Measurements from ENCODE around the gene GFM1. TPM values are rescaled to one million over a fixed set of nuclear protein-coding genes. Genes with fewer than 3 reads are reported as not detected.
A peak's percentile ranks its signal among the peaks of the same experiment; 100 is the strongest.

Gene GFM1
- total RNA-seq, 4 donors from 2014 or later, result 62.3 to 96.1 (median 66.1) TPM

GRCh38 chr3:158663246-158663645, 18.9 kb downstream of the GFM1 start:
- no peaks in the 10 kb centered on the region for H3K4me1 ChIP-seq
- 89 to 97% methylated on average over 1 of the region's 1 CpG for WGBS, 2 donors
- DNase-seq, result no peak
- intact Hi-C loops (cut with DNase I), result no loop called here
- H3K36me3 ChIP-seq, result peaks cover 13 to 26% of the 10 kb centered on the region in 2 donors
- no peaks in the 10 kb centered on the region for H3K27me3 ChIP-seq
- H3K27ac ChIP-seq, result no peak overlapping the region
- no peak overlapping the region for H3K4me3 ChIP-seq (replicated peaks in 1 of 3)
- TF ChIP-seq CTCF (IDR thresholded peaks at IDR 0.05) (no peak), POLR2A (IDR thresholded peaks at IDR 0.05) (no peak)
- H3K9me3 ChIP-seq, result no peaks in the 10 kb centered on the region

DNA sequence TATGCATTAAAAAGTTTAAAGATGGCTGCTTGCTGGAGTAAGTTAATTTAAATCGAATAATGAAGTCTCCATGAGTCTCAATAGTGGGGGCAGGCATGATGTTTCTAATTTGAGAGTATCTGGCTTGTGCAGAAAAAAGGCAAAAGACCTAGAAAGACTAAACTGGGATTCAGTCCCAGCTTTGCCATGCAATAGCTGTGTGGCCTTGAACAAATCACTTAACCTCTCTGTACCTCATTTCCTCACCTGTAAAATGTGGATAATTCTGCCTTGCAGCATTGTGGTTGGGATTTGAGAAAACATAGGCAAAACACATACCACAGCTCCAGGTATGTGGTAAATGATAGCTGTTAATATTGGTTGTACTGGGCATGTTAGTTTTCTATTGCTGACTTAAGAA, 19.5 kb downstream of the GFM1 start:
- intact Hi-C loops (cut with DNase I), result no loop called here

DNA sequence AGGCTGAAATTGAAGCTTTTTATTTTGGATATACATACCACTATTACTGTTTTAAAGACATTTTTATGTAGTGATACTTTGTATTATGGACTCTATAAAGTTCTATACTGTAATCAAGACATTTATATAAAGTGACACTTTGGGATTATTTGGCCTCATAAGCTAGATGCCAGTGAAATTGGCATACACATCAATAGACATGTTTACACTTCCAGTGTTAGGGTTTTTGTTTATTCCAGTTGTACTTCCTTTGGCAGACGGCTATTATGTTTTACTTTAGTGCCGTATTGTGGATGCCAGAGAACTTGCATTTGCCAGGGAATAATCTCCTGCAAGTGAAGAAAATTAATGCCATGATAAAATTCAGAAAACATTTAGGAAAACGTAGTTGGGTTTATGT, 22.1 kb downstream of the GFM1 start:
- WGBS, 2 donors, result 80 to 86% methylated on average over 3 of the region's 3 CpGs
- Histone ChIP-seq H3K27me3 (no peaks in the 10 kb centered on the region), H3K4me3 (replicated peaks in 1 of 3) (no peak overlapping the region), H3K9me3 (no peaks in the 10 kb centered on the region), H3K27ac (no peak overlapping the region), H3K36me3 (peaks cover 11 to 25% of the 10 kb centered on the region in 2 donors), H3K4me1 (no peaks in the 10 kb centered on the region)
- no peak for DNase-seq
- intact Hi-C loops (cut with DNase I), result no loop called here
- no peak for TF ChIP-seq CTCF (IDR thresholded peaks at IDR 0.05)
- no peak for TF ChIP-seq POLR2A (IDR thresholded peaks at IDR 0.05)

More for the DNA sequence above, 19.5 kb downstream of the GFM1 start:
- Histone ChIP-seq H3K27ac (no peak overlapping the region), H3K4me1 (no peaks in the 10 kb centered on the region), H3K4me3 (replicated peaks in 1 of 3) (no peak overlapping the region), H3K27me3 (no peaks in the 10 kb centered on the region), H3K9me3 (no peaks in the 10 kb centered on the region), H3K36me3 (peaks cover 18 to 29% of the 10 kb centered on the region in 2 donors)
- WGBS, 2 donors, result 96 to 100% methylated on average over 1 of the region's 1 CpG
- no peak for DNase-seq
- TF ChIP-seq POLR2A (IDR thresholded peaks at IDR 0.05), result no peak
- TF ChIP-seq CTCF (IDR thresholded peaks at IDR 0.05), result no peak

- peaks cover 9 to 22% of the 10 kb centered on the region in 2 donors for H3K36me3 ChIP-seq
- H3K4me1 ChIP-seq, result peaks cover 0 to 8% of the 10 kb centered on the region in 2 donors
Observed at GRCh38 chr3:158668506-158668905, 24.2 kb downstream of the GFM1 start.

DNA sequence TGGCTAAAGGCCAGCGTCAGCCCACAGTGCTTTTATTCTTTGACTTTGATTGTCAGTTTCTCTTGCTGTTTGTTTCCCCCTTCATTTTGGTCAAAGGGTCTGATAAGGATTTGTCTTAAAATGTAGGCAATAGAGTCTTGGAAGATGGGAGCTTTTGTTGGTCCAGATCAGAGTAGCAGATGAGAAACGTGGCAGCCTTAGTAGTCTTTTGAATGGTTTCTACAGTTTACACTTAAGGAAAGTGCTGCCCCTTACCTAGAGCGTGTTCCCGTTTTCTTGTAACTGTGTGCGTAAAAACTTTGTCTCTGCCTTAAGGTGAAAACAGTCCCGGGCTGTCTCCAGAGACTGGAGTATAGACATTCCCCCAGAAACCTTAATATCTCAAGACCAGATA, 27.5 kb downstream of the GFM1 start:
- Histone ChIP-seq H3K27me3 (no peaks in the 10 kb centered on the region), H3K4me1 (peaks cover 0 to 8% of the 10 kb centered on the region in 2 donors), H3K4me3 (replicated peaks in 1 of 3) (peak overlapping the region; percentile 40 to 60 (median 45)), H3K36me3 (peaks cover 9 to 17% of the 10 kb centered on the region in 2 donors), H3K9me3 (no peaks in the 10 kb centered on the region), H3K27ac (peak overlapping the region; percentile 57 to 71 (median 68))
- intact Hi-C loops (cut with DNase I), result no loop called here
- WGBS, 2 donors, result 9 to 28% methylated on average over 6 of the region's 6 CpGs
- no peak for DNase-seq
- TF ChIP-seq CTCF (IDR thresholded peaks at IDR 0.05) (no peak), POLR2A (IDR thresholded peaks at IDR 0.05) (no peak)

More at GRCh38 chr3:158668506-158668905, 24.2 kb downstream of the GFM1 start:
- intact Hi-C loops (cut with DNase I), result no loop called here
- H3K4me3 ChIP-seq (replicated peaks in 1 of 3), result no peak overlapping the region
- H3K27me3 ChIP-seq, result no peaks in the 10 kb centered on the region
- H3K27ac ChIP-seq, result no peak overlapping the region
- no peak for TF ChIP-seq CTCF (IDR thresholded peaks at IDR 0.05)
- TF ChIP-seq POLR2A (IDR thresholded peaks at IDR 0.05), result no peak
- no peak for DNase-seq
- no peaks in the 10 kb centered on the region for H3K9me3 ChIP-seq
- 67 to 88% methylated on average over 2 of the region's 2 CpGs for WGBS, 2 donors
